Peyer's patch (tissue), 4 donors: ENCODE results near the gene DOCK2.

ENCODE experiments used
- POLR2A ChIP-seq, 2 donors: fragments of 450-650 bp; IDR thresholded peaks; one replicate each; pipeline ENCODE4 v1.5.1; 2017; ENCODE audit warnings: antibody characterized with exemption in 2 of 2, mild to moderate bottlenecking in 2 of 2, moderate library complexity in 2 of 2
- TF ChIP-seq, protein P1 (sequence below), 6 experiments: fragments of 450-650 bp in 4 of 6; fragments of 200-600 bp in 2 of 6; sonication (generic) in 1 of 6; IDR thresholded peaks; one replicate each; pipeline ENCODE4 v1.5.1; 2017 to 2019; ENCODE audit warnings: antibody characterized with exemption in 6 of 6, mild to moderate bottlenecking in 3 of 6, moderate library complexity in 1 of 6

DNA sequence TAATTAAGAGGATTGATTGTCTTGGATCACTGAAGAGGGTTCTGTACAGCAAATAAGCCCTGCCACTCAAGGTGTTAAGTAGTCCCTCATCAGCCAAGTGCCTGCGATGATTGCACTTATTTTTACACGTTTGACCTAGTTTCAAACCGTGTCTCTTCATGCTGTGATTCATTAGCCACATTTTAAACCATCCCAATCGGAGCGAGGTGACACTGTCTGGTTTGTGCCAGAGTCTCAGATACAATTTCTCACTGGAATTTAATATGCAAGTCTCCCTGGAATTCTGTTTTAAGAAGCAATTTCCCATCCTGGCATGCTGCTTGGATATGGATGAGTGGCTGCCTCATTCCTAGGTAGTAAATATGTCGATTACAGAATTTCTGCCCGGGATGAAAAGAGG, 341.6 kb downstream of the DOCK2 start:
- no peak for TF ChIP-seq POLR2A (IDR thresholded peaks at IDR 0.05)
- TF ChIP-seq, protein P1, sequence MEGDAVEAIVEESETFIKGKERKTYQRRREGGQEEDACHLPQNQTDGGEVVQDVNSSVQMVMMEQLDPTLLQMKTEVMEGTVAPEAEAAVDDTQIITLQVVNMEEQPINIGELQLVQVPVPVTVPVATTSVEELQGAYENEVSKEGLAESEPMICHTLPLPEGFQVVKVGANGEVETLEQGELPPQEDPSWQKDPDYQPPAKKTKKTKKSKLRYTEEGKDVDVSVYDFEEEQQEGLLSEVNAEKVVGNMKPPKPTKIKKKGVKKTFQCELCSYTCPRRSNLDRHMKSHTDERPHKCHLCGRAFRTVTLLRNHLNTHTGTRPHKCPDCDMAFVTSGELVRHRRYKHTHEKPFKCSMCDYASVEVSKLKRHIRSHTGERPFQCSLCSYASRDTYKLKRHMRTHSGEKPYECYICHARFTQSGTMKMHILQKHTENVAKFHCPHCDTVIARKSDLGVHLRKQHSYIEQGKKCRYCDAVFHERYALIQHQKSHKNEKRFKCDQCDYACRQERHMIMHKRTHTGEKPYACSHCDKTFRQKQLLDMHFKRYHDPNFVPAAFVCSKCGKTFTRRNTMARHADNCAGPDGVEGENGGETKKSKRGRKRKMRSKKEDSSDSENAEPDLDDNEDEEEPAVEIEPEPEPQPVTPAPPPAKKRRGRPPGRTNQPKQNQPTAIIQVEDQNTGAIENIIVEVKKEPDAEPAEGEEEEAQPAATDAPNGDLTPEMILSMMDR (IDR thresholded peaks at IDR 0.05), result no peak
